Upper lobe of left lung (tissue), 4 donors: ENCODE measurements around the gene SRPX.

ENCODE experiments used
- CTCF ChIP-seq, 6 experiments: fragments of 450-650 bp in 4 of 6; fragments of 200-600 bp in 2 of 6; sonication (generic) in 2 of 6; IDR thresholded peaks; one replicate each; pipeline ENCODE4 v1.5.1; 2016 to 2019; ENCODE audit warnings: antibody characterized with exemption in 6 of 6
- POLR2A ChIP-seq, 4 donors: fragments of 450-650 bp; IDR thresholded peaks; one replicate each; pipeline ENCODE4 v1.5.1; 2016 to 2017; ENCODE audit warnings: antibody characterized with exemption in 4 of 4, mild to moderate bottlenecking in 2 of 4
- POLR2AphosphoS5 ChIP-seq, 2 donors: sonication (generic); formaldehyde crosslinking; IDR thresholded peaks; one replicate each; pipeline ENCODE4 v1.5.1; 2017; ENCODE audit warnings: antibody characterized with exemption in 2 of 2

DNA sequence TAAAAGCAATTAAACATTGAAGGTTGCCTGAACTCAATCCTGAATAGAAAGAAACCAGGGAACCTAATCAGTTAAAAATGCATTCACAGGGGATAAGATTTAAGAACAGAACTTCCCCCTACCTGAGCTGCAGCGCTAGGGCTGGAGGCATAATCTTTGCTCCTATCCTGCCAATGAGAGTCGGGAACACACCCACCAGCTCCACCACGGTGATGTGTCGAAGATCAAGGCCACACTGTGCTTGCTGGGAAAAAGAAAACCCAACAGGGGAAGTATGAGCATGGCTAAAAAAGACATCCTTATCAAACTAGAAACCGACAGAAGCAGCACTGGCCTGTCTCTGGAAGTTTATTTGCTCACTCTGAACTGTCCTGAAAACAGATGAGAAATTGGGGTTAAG lies 66.3 kb downstream of the SRPX start:
- TF ChIP-seq CTCF (IDR thresholded peaks at IDR 0.05) (no peak), POLR2AphosphoS5 (IDR thresholded peaks at IDR 0.05) (no peak), POLR2A (IDR thresholded peaks at IDR 0.05) (no peak)
